B cell (primary cell): Measurements from ENCODE around the gene PMPCA. TPM values are rescaled to one million over a fixed set of nuclear protein-coding genes. Genes with fewer than 3 reads are reported as not detected.

Experiments used
- ATAC-seq: fragments of 200-7000 bp; cut with Tn5 transposase; one replicate; pipeline ENCODE4 v1.10.0; 2021; ENCODE audit warnings: low read depth, mild to moderate bottlenecking, moderate number of reproducible peaks, moderate library complexity
- CTCF ChIA-PET: fragments of 350-600 bp; sonication (Branson Sonifier 250); formaldehyde crosslinking; loops from one replicate; lab custom pipeline; 2021; ENCODE audit warnings: antibody characterized with exemption, inconsistent platforms; lab: Charles Lee
- POLR2A ChIA-PET: fragments of 350-600 bp; sonication (Branson Sonifier 250); formaldehyde crosslinking; loops from one replicate; lab custom pipeline; 2021; ENCODE audit warnings: antibody characterized with exemption; lab: Charles Lee
- DNase-seq: peaks from one replicate; pipeline ENCODE4 v3.0.0; 2013
- H2AFZ ChIP-seq: 2 replicates; pipeline ENCODE4 v1.6.1; 2012; ENCODE audit warnings: mild to moderate bottlenecking, low read depth, low read length; ENCODE audit not compliant: insufficient read depth, poor library complexity, severe bottlenecking
- H3K27ac ChIP-seq, 2 donors: 1 replicate in 1 of 2; 2 replicates in 1 of 2; pipeline ENCODE4 v1.5.1; 2012 to 2013; ENCODE audit warnings: low read length in 2 of 2, mild to moderate bottlenecking in 2 of 2, moderate library complexity in 1 of 2
- H3K27me3 ChIP-seq, 4 experiments: fragments of 200-600 bp in 1 of 4; sonication (generic) in 1 of 4; replicated peaks in 1 of 4; 1 replicate in 2 of 4; 2 replicates in 2 of 4; pipeline versions ENCODE4 v1.6.1 to v1.7.0; 2013 to 2016; ENCODE audit warnings: low read length in 3 of 4, mild to moderate bottlenecking in 2 of 4, mixed read lengths in 1 of 4, moderate library complexity in 1 of 4; ENCODE audit not compliant: insufficient read depth in 4 of 4, control insufficient read depth in 3 of 4; ENCODE audit errors: control extremely low read depth in 1 of 4
- H3K36me3 ChIP-seq, 2 experiments: replicated peaks in 1 of 2; 1 replicate in 1 of 2; 2 replicates in 1 of 2; pipeline versions ENCODE4 v1.6.1 to v1.7.1; 2013; ENCODE audit warnings: low read length in 1 of 2; ENCODE audit not compliant: insufficient read depth in 2 of 2, control insufficient read depth in 1 of 2; ENCODE audit errors: control extremely low read depth in 1 of 2, extremely low read depth in 1 of 2
- H3K4me1 ChIP-seq, 2 donors: fragments of 200-600 bp in 1 of 2; sonication (generic) in 1 of 2; 1 replicate in 1 of 2; 2 replicates in 1 of 2; pipeline versions ENCODE4 v1.5.1 to v1.6.1; 2013 to 2017; ENCODE audit warnings: low read length in 2 of 2; ENCODE audit not compliant: control insufficient read depth in 2 of 2, insufficient read depth in 2 of 2
- H3K4me2 ChIP-seq: replicated peaks from 2 replicates; pipeline ENCODE3; 2012; ENCODE audit warnings: mild to moderate bottlenecking, low read depth, low read length; ENCODE audit not compliant: poor library complexity, severe bottlenecking
- H3K4me3 ChIP-seq, 5 experiments: fragments of 200-600 bp in 1 of 5; sonication (generic) in 1 of 5; 1 replicate in 3 of 5; 2 replicates in 2 of 5; pipeline versions ENCODE4 v1.5.1 to v1.7.0; 2011 to 2016; ENCODE audit warnings: low read length in 4 of 5, mild to moderate bottlenecking in 4 of 5, low read depth in 2 of 5, control low read depth in 1 of 5, moderate library complexity in 1 of 5; ENCODE audit not compliant: insufficient read depth in 1 of 5; ENCODE audit errors: control extremely low read depth in 1 of 5, extremely low read depth in 1 of 5
- H3K79me2 ChIP-seq: fragments of 200-600 bp; sonication (generic); one replicate; pipeline ENCODE4 v1.6.0; 2016; ENCODE audit warnings: low read length; ENCODE audit not compliant: control insufficient read depth, insufficient read depth
- H3K9ac ChIP-seq: fragments of 200-600 bp; sonication (generic); 2 replicates; pipeline ENCODE4 v1.6.1; 2017; ENCODE audit warnings: mild to moderate bottlenecking, low read length, moderate library complexity
- H3K9me3 ChIP-seq, 3 donors: one replicate each; pipeline versions ENCODE4 v1.6.1 to v1.7.1; 2013; ENCODE audit warnings: low read length in 2 of 3; ENCODE audit not compliant: control insufficient read depth in 2 of 3, insufficient read depth in 1 of 3; ENCODE audit errors: control extremely low read depth in 1 of 3
- H4K20me1 ChIP-seq: 2 replicates; pipeline ENCODE4 v1.6.0; 2012; ENCODE audit warnings: mild to moderate bottlenecking, low read length; ENCODE audit not compliant: insufficient read depth, control insufficient read depth, poor library complexity, severe bottlenecking
- H3K27ac Mint-ChIP-seq: one replicate; pipeline ENCODE4 v1.8.0; 2021; ENCODE audit warnings: mixed read lengths
- H3K27me3 Mint-ChIP-seq: one replicate; pipeline ENCODE4 v1.8.0; 2021; ENCODE audit warnings: mixed read lengths
- H3K4me1 Mint-ChIP-seq: one replicate; pipeline ENCODE4 v1.8.0; 2021; ENCODE audit warnings: mixed read lengths
- H3K4me3 Mint-ChIP-seq: one replicate; pipeline ENCODE4 v1.8.0; 2021; ENCODE audit warnings: mixed read lengths
- H3K9me3 Mint-ChIP-seq: one replicate; pipeline ENCODE4 v1.8.0; 2022; ENCODE audit warnings: mixed read lengths; ENCODE audit not compliant: insufficient read depth
- CTCF ChIP-seq: fragments of 200-600 bp; IDR thresholded peaks from one replicate; pipeline ENCODE4 v1.8.0; 2022; ENCODE audit warnings: antibody characterized with exemption, mild to moderate bottlenecking
- EZH2 ChIP-seq: IDR thresholded peaks from 2 replicates; pipeline ENCODE4 v1.6.1; 2012; ENCODE audit warnings: borderline replicate concordance, low read depth, mild to moderate bottlenecking, moderate library complexity, low read length; ENCODE audit not compliant: insufficient read depth, poor library complexity, severe bottlenecking
- WGBS: methylation state at CpG from one replicate; pipeline ENCODE4 v1.1.5; 2013; ENCODE audit warnings: missing lambda C conversion rate; ENCODE audit not compliant: insufficient coverage; 5-methylcytosine and 5-hydroxymethylcytosine counted together
- intact Hi-C: fragments of 100-400 bp; cut with micrococcal nuclease; formaldehyde crosslinking; loops from one replicate; pipeline ENCODE4 v1.10.0; 2022
- polyA plus RNA-seq: library from polyadenylated mRNA; depleted of rRNA; stranded (reverse); fragments of >200 nt; gene quantifications from 2 replicates; pipeline ENCODE4 v1.2.3, GENCODE V29; 2012
- total RNA-seq, 2 donors: library from RNA; stranded (reverse); fragments of 120-200 nt in 1 of 2; gene quantifications; 1 replicate in 1 of 2; 2 replicates in 1 of 2; pipeline versions ENCODE4 v1.2.3 to v1.2.4, GENCODE V29; 2013 to 2022

Gene PMPCA
- total and polyA plus RNA-seq, 2 donors (not counting 1 experiment from before 2014, with no cell fraction given) = 64.4 to 72.2 TPM

DNA sequence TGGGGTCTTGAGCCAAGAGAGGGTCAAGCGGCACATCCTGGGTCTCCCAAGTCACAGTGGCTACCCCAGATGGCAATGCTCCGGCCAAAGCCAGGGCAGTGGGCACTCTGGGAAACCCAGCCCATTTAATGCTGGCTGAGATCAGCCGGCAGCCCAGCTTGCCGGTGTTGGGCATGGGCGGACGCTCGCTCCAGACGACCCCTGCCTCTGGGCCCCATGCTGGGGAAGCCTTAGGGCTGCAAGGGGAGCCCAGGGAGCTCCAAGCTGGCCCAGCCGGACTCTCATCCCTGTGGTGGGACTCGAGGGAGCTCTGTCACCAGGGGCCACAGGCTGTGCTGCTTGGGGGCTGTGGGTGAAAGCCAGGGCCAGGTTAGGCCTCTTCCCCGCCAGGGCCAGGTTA lies 31.1 kb upstream of the PMPCA start:
- no peaks in the 10 kb centered on the region for H3K79me2 ChIP-seq
- Mint-ChIP-seq H3K4me3 (no peak overlapping the region), H3K9me3 (no peaks in the 10 kb centered on the region), H3K27ac (no peak overlapping the region), H3K27me3 (no peaks in the 10 kb centered on the region), H3K4me1 (no peaks in the 10 kb centered on the region)
- TF ChIP-seq CTCF (no peak), EZH2 (no peak)
- no peak overlapping the region for H3K4me3 ChIP-seq
- CTCF ChIA-PET = no interaction called here
- H3K4me2 ChIP-seq = no peak overlapping the region
- intact Hi-C loops = no loop called here
- no peaks in the 10 kb centered on the region for H3K4me1 ChIP-seq
- ATAC-seq (no peak), DNase-seq (no peak)
- POLR2A ChIA-PET = no interaction called here
- peaks cover 0 to 17% of the 10 kb centered on the region in 2 experiments for H3K36me3 ChIP-seq
- no peak overlapping the region for H3K9ac ChIP-seq
- no peaks in the 10 kb centered on the region for H3K27me3 ChIP-seq
- no peaks in the 10 kb centered on the region for H4K20me1 ChIP-seq
- 96% methylated on average over 10 of the region's 11 CpGs for WGBS
- no peaks in the 10 kb centered on the region for H3K9me3 ChIP-seq
- no peak overlapping the region for H2AFZ ChIP-seq
- no peak overlapping the region for H3K27ac ChIP-seq

DNA sequence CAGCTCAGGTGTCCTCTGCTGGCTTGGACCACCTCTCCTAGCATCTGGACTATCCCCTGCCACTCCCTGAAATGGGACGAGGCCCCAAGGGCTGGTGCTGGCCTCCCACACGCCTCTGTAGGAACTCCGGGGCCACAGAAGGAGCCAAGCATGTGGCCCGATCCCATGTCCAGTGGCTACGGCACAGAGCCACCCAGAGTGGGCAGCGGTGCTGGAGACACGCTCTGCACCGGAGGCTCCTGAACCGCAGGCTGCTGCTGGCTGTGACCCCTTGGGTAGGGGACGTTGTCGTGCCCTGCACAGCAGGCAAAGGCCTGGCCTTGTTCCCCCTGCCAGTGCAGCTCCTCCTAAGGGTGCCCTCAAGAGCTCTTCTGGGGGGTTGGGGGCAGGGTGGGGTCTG lies 30.6 kb upstream of the PMPCA start:
- 90% methylated on average over 8 of the region's 11 CpGs for WGBS
- DNase-seq (no peak), ATAC-seq (no peak)
- H3K27ac Mint-ChIP-seq = no peak overlapping the region
- no peaks in the 10 kb centered on the region for H3K9me3 Mint-ChIP-seq
- Histone ChIP-seq H3K4me2 (no peak overlapping the region), H3K79me2 (no peaks in the 10 kb centered on the region), H3K27ac (no peak overlapping the region), H3K9me3 (no peaks in the 10 kb centered on the region), H2AFZ (no peak overlapping the region), H3K4me3 (no peak overlapping the region), H3K27me3 (no peaks in the 10 kb centered on the region), H3K36me3 (peaks cover 0 to 17% of the 10 kb centered on the region in 2 experiments), H3K4me1 (no peaks in the 10 kb centered on the region), H3K9ac (no peak overlapping the region), H4K20me1 (no peaks in the 10 kb centered on the region)
- TF ChIP-seq CTCF (no peak), EZH2 (no peak)
- H3K27me3 Mint-ChIP-seq = no peaks in the 10 kb centered on the region
- ChIA-PET CTCF (no interaction called here), POLR2A (no interaction called here)
- H3K4me1 Mint-ChIP-seq = no peaks in the 10 kb centered on the region
- intact Hi-C loops = no loop called here
- no peak overlapping the region for H3K4me3 Mint-ChIP-seq
